SK-N-MC (cell line): ENCODE results near the gene ZNF565.

Experiments
- EZH2 ChIP-seq: fragments of 200-600 bp; sonication (generic); IDR thresholded peaks from one replicate; pipeline ENCODE4 v1.6.1; 2017; ENCODE audit warnings: antibody characterized with exemption
- FOXP2 ChIP-seq: optimal IDR thresholded peaks from 2 replicates; pipeline ENCODE3; 2011; ENCODE audit warnings: mild to moderate bottlenecking, moderate library complexity; ENCODE audit not compliant: insufficient read depth; ENCODE audit errors: extremely low read length, control extremely low read depth
- POLR2AphosphoS5 ChIP-seq: IDR thresholded peaks from 2 replicates; pipeline ENCODE4 v1.6.1; 2012; ENCODE audit warnings: mild to moderate bottlenecking, low read depth, low read length, borderline replicate concordance

- TF ChIP-seq POLR2AphosphoS5 (no peak), EZH2 (no peak), FOXP2 (no peak)
These were observed 40.4 kb upstream of the ZNF565 start for GRCh38 chr19:36254848-36255247.
